ENCODE measurements around the gene SYCP3.

SYCP3 gene

GRCh38 chr12:101738920-101739665 is at the start of gene SYCP3:
TSS of gene SYCP3 (minus strand) at chr12:101739462. CDS start at chr12:101737935, 1,527 bp downstream.
- DNase-seq: no peak

- no peak for DNase-seq
Observed at GRCh38 chr12:101785671-101786070, 46.4 kb upstream of the SYCP3 start.

DNA sequence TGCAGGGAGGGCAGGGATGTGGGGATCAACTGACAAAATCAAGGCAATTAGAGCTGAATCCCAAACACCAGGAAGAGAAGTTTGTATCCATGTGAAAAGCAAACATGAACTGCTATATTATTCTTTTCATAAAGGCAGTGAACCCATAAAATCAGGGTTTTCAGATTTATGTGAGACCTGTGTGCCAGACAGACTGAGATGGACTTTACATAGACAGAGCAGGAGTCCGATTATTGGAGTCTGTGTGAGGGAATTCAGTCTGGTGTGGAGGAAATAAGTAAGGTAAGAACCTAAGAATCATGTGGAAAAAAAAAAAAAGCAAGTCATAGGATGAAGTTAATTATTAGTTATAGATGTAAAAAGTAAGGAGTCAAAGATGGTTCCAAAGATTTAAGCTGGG is 45.1 kb upstream of the SYCP3 start:
- DNase-seq: no peak

GRCh38 chr12:101783838-101784237 is 44.6 kb upstream of the SYCP3 start:
- DNase-seq: no peak

DNA sequence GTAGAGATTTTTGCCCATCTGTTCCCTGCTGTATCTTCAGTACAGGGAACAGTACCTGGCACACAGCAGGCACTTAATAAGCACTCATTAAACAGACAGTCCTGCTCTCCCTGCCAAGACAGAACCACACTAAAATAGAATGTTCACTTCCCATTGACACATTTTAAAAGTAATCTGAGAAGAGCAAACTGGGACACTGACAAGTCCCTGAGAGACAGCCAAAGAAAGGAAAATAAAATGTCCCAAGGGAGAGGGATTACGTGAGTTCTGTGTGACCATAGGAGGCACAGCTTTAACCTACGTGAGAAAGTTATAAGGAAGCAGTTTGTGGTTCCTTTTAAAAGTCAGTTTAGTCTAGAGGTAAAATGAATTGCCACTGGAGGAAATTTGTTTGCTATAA is 43.9 kb upstream of the SYCP3 start:
- no peak for DNase-seq

GRCh38 chr12:101782273-101782731 is 43.0 kb upstream of the SYCP3 start:
- DNase-seq: no peak

DNA sequence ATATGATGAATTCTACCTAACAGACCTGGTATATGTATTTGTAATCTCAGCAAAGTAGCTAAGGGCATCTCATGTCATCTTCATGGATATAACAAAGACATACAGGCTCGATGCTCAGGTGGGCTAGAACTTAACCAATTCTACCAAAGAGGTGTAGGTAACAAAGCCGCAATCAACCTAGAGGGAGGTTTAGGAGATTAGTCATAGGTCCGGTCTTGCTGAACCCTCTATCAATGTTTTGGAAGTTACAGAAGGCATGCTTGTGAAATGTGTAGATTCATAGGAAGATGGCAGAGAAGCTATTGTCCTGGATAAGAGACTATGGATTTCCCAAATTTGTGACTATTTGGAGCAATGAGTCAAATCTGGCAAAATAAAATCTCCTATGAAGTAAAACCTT is 42.6 kb upstream of the SYCP3 start:
- no peak for DNase-seq

GRCh38 chr12:101780599-101780998 is 41.3 kb upstream of the SYCP3 start:
- no peak for DNase-seq

GRCh38 chr12:101779626-101780025 is 40.4 kb upstream of the SYCP3 start:
- DNase-seq: no peak

- DNase-seq: no peak
Observed at GRCh38 chr12:101779200-101779599, 39.9 kb upstream of the SYCP3 start.

- no peak for DNase-seq
Observed at GRCh38 chr12:101777978-101778377, 38.7 kb upstream of the SYCP3 start.

GRCh38 chr12:101777485-101777884 is 38.2 kb upstream of the SYCP3 start:
- no peak for DNase-seq

DNA sequence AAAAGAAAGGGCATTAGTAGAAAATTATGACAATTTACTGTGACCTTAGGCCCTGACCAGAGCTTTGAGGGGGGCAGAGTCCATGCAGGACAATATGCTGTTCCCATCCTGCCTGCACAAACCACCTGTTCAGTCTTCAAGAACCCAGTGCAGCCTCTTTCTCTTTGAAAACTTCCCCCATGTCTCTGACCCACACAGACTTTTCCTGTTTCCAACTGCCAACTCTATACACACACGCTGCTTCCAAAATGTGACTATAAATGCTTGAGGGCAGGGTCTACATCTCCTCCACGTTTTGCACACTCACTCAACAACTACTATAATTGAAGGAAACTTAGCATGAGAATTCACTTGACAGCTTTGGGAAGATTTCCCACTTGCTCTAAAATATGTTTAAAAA is 36.6 kb upstream of the SYCP3 start:
- DNase-seq: no peak

- DNase-seq: no peak
Observed at GRCh38 chr12:101773650-101774162, 34.4 kb upstream of the SYCP3 start.

DNA sequence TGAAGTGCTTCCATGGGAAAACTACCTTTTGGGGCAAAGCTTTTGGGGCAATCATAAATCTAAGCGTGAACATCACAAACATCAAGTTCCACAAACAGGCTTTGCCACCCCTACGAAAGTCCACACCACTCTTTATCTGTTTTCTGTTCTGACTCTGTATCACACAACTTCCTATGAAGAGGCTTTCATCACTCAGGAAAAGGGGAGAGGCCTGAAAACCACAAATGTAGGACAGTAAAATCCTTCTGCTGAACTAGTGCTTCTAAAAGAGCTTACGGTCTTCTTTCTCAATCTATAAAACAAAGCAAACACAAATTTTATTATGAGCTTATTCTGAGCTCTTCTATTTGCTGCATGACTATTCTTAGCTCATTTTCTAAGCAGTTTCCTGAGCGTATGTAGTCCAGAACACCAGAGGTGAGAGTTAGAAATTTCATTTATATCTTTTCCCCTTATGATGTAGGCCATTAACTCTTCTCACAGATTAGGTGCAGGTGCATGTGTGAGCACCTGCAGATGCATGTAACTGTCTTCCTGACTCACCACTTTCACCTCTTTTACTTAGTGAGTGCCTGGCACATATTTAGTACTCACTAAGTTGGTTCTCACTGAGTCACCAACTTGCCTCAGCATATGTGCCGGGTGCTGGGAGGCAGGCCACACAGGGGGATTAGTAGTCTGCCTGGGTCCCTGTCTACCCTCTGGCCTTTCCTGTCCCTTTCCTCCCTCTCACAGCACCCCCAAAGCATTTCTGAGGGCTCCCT is 32.9 kb upstream of the SYCP3 start:
- DNase-seq: no peak

- DNase-seq: no peak
Observed at GRCh38 chr12:101769865-101770264, 30.6 kb upstream of the SYCP3 start.

DNA sequence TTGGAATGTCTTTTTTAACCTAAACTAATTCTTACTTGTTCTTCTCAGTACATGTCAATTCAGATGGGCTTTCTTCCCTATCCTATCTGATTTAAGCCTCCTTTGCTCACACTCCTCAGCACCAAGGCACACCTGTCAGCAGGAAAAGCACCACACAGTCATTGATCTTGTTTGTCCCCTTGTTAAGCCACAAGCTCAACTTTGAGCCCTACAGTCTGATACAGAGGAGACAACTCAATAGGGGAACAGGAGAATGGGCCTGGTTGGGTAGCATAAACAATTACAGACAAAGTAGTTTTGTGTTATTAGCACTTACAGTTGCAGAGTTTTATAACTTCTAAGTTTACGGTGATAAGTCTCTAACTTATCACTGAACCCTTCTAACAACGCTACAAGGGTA is 29.5 kb upstream of the SYCP3 start:
- no peak for DNase-seq

GRCh38 chr12:101767537-101767936 is 28.3 kb upstream of the SYCP3 start:
- no peak for DNase-seq

GRCh38 chr12:101764051-101764792 is 25.0 kb upstream of the SYCP3 start:
- DNase-seq: no peak

GRCh38 chr12:101763246-101763931 is 24.1 kb upstream of the SYCP3 start:
- no peak for DNase-seq

DNA sequence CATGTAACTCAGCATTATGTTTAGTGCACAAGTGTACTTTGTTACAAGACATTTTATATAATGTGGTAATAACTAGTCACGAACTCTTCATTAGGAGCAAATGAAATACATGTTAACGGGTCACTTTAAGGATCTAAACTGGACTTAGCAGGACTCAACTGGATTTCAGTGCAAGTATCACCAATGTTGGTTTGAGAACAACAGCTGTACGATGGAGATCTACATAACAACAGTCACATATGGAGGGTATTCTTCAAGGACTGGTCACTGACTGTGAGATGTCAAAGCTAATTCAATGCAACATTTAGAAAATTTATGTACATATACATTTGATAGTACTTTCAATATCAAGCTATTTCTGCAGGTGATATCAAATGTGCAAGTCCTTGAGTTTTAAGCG is 22.5 kb upstream of the SYCP3 start:
- no peak for DNase-seq

- DNase-seq: no peak
Observed at GRCh38 chr12:101761350-101761749, 22.1 kb upstream of the SYCP3 start.
